ENCODE results near the gene HOXB9.

DNA sequence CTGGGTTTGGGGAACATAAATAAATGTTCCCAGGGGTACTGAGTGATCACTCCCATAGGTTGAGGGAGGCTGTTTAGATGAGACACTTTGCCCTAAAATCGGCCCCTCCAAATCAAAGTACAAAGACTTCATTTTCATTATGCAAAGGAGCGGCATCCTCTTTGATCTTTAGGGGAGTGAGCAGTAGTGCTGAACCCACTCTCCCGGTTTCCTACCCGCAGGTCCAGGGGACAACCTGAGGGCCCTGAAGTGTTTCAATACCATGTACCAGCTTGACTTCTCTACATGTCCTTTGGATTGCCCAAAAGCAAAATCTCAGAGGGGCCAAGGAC, 25.0 kb downstream of the HOXB9 start:
- TF ChIP-seq CTCF (conservative IDR thresholded peaks at IDR 0.05 in 1 of 2, IDR thresholded peaks at IDR 0.05 in 1 of 2; ENCODE audit: low read depth in 1 of 2, low read length in 2 of 2) (no peak), EZH2 (IDR thresholded peaks at IDR 0.05; ENCODE audit: low read length, missing control alignments) (no peak)

Data from fibroblast of lung (primary cell).